PC-9 (cell line): ENCODE data around the gene SCAF8.

Source experiments
- EZH2 ChIP-seq: fragments of 200-600 bp; sonication (generic); IDR thresholded peaks from 2 replicates; pipeline ENCODE4 v1.8.0; 2017; ENCODE audit warnings: antibody characterized with exemption, low read depth
- TF ChIP-seq, protein P1 (sequence below): fragments of 200-600 bp; sonication (generic); conservative IDR thresholded peaks from 2 replicates; pipeline ENCODE4 v1.6.1; 2017; ENCODE audit warnings: mixed run types, antibody characterized with exemption, mild to moderate bottlenecking, moderate library complexity

DNA sequence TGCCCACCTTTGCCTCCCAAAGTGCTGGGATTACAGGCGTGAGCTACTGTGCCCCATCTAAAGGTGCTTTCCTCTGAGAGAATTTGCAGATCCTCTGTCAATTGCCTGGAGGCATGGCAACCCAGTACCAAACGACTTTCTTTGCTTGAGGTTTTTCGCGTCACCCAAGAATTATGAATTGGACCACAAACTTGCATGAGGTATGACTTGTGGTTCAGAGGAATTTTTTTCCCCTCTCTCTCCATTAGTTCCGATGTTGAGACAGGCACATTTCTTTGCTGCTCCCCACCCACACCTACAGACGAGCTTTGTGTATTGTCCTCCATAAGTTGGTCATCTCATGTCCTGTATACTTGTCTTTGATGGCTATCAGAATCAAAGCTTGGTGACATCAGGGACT, 11.8 kb upstream of the SCAF8 start:
- TF ChIP-seq, protein P1, sequence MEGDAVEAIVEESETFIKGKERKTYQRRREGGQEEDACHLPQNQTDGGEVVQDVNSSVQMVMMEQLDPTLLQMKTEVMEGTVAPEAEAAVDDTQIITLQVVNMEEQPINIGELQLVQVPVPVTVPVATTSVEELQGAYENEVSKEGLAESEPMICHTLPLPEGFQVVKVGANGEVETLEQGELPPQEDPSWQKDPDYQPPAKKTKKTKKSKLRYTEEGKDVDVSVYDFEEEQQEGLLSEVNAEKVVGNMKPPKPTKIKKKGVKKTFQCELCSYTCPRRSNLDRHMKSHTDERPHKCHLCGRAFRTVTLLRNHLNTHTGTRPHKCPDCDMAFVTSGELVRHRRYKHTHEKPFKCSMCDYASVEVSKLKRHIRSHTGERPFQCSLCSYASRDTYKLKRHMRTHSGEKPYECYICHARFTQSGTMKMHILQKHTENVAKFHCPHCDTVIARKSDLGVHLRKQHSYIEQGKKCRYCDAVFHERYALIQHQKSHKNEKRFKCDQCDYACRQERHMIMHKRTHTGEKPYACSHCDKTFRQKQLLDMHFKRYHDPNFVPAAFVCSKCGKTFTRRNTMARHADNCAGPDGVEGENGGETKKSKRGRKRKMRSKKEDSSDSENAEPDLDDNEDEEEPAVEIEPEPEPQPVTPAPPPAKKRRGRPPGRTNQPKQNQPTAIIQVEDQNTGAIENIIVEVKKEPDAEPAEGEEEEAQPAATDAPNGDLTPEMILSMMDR: no peak
- no peak for TF ChIP-seq EZH2
